Hepatocyte (in vitro differentiated cells): ENCODE data around the gene WEE2. TPM values are rescaled to one million over a fixed set of nuclear protein-coding genes. Genes with fewer than 3 reads are reported as not detected.
"Not testable (repeated sequence)": the region's sequence is repeated elsewhere in the genome, so short reads cannot be mapped to it uniquely, and the experiment has no call there.

Experiments
- DNase-seq: peaks from one replicate; pipeline ENCODE4 v3.0.0-alpha.2; 2016; ENCODE audit warnings: low spot score
- H2AFZ ChIP-seq: fragments of 200-600 bp; sonication (generic); 2 replicates; pipeline ENCODE4 v1.6.0; 2016; ENCODE audit warnings: antibody characterized with exemption, mild to moderate bottlenecking
- H3K27ac ChIP-seq: fragments of 200-600 bp; sonication (generic); 2 replicates; pipeline ENCODE4 v1.5.1; 2016; ENCODE audit warnings: mild to moderate bottlenecking
- H3K27me3 ChIP-seq: fragments of 200-600 bp; sonication (generic); 2 replicates; pipeline ENCODE4 v1.6.1; 2016
- H3K36me3 ChIP-seq: fragments of 200-600 bp; sonication (generic); replicated peaks from 2 replicates; pipeline ENCODE4 v1.5.1; 2016; ENCODE audit warnings: low read depth; ENCODE audit not compliant: insufficient read depth
- H3K4me1 ChIP-seq: fragments of 200-600 bp; sonication (generic); 2 replicates; pipeline ENCODE4 v1.5.1; 2016; ENCODE audit warnings: mild to moderate bottlenecking, moderate library complexity; ENCODE audit not compliant: insufficient read depth
- H3K4me2 ChIP-seq: fragments of 200-600 bp; sonication (generic); 2 replicates; pipeline ENCODE4 v1.6.0; 2016
- H3K4me3 ChIP-seq: fragments of 200-600 bp; sonication (generic); 2 replicates; pipeline ENCODE4 v1.5.1; 2016; ENCODE audit warnings: mild to moderate bottlenecking
- H3K79me2 ChIP-seq: fragments of 200-600 bp; sonication (generic); 2 replicates; pipeline ENCODE4 v1.6.0; 2017; ENCODE audit warnings: mild to moderate bottlenecking
- H3K9me2 ChIP-seq: fragments of 200-600 bp; sonication (generic); replicated peaks from 2 replicates; pipeline ENCODE4 v1.6.0; 2017; ENCODE audit warnings: mild to moderate bottlenecking; ENCODE audit not compliant: insufficient read depth
- H3K9me3 ChIP-seq: fragments of 200-600 bp; sonication (generic); 2 replicates; pipeline ENCODE4 v1.5.1; 2016; ENCODE audit warnings: low read depth, mild to moderate bottlenecking
- H4K20me1 ChIP-seq: fragments of 200-600 bp; sonication (generic); 2 replicates; pipeline ENCODE4 v1.6.0; 2016; ENCODE audit warnings: mild to moderate bottlenecking; ENCODE audit not compliant: insufficient read depth, poor library complexity, severe bottlenecking
- EZH2 ChIP-seq: fragments of 200-600 bp; sonication (generic); IDR thresholded peaks from 2 replicates; pipeline ENCODE4 v1.6.1; 2016; ENCODE audit warnings: antibody characterized with exemption, mild to moderate bottlenecking, borderline replicate concordance
- EZH2phosphoT487 ChIP-seq: fragments of 200-600 bp; sonication (generic); IDR thresholded peaks from one replicate; pipeline ENCODE4 v1.6.1; 2018; ENCODE audit warnings: antibody characterized with exemption, mild to moderate bottlenecking, low read depth, moderate library complexity; ENCODE audit not compliant: unreplicated experiment, severe bottlenecking
- WGBS: methylation state at CpG from one replicate; pipeline ENCODE4 v1.1.6; 2016; ENCODE audit warnings: low lambda C conversion rate; ENCODE audit errors: missing lambda C conversion rate; 5-methylcytosine and 5-hydroxymethylcytosine counted together
- polyA plus RNA-seq: library from polyadenylated mRNA; unstranded; fragments of >200 nt; fragmentation: Nextera tagmentation; extraction: Ambion mirVana; gene quantifications from 2 replicates; pipeline ENCODE4 v1.2.1, GENCODE V29; 2016
- small RNA-seq: library from RNA; depleted of rRNA; stranded (forward); fragments of <200 nt; gene quantifications from one replicate; pipeline ENCODE3, GENCODE V24; 2014
- total RNA-seq: library from RNA; depleted of rRNA; stranded (reverse); fragments of >200 nt; gene quantifications from 2 replicates; pipeline ENCODE4 v1.2.3, GENCODE V29; 2014
- TF ChIP-seq, protein P1 (sequence below): fragments of 200-600 bp; sonication (generic); IDR thresholded peaks from 2 replicates; pipeline ENCODE4 v1.5.1; 2016; ENCODE audit warnings: antibody characterized with exemption, mild to moderate bottlenecking; ENCODE audit not compliant: poor library complexity

Gene WEE2
- total and polyA plus RNA-seq, 2 experiments from 2014 or later = 0.89 to 3.6 TPM

DNA sequence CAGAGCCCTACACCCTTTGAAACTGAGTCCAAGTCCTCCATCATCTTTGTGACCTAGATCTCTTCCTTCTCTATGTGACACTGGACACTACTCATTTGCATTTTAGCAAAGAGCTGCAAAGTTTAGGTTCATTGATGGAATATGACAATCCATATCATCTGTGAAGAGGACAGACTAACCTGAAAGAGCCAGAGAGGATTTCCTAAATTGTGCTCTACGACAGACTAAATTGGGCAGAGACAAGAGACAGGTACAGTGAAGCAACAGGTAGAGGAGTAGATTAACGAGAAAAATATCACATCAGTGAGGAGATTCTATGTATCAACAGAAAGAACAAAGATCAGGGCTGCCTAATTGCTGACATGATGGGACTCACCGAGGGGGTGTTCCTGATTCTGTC lies 55.6 kb downstream of the WEE2 start, which contains the start of gene TAS2R3:
TAS2R3 (plus strand) TSS at position 301 of the 400 bp plus-strand sequence; CDS start at position 363, 62 bp downstream.
- Histone ChIP-seq H3K36me3 (no peaks in the 10 kb centered on the region), H2AFZ (no peak within 1 kb of the TSS), H3K27ac (no peak within 1 kb of the TSS), H3K27me3 (no peaks in the 10 kb centered on the region), H3K4me3 (no peak within 1 kb of the TSS), H3K79me2 (no peaks in the 10 kb centered on the region), H3K4me2 (no peak within 1 kb of the TSS), H3K4me1 (no peaks in the 10 kb centered on the region), H3K9me3 (no peaks in the 10 kb centered on the region), H4K20me1 (no peaks in the 10 kb centered on the region), H3K9me2 (no peaks in the 10 kb centered on the region)
- no peak for DNase-seq
- TF ChIP-seq EZH2phosphoT487 = no peak
- no peak for TF ChIP-seq EZH2
- TF ChIP-seq, protein P1, sequence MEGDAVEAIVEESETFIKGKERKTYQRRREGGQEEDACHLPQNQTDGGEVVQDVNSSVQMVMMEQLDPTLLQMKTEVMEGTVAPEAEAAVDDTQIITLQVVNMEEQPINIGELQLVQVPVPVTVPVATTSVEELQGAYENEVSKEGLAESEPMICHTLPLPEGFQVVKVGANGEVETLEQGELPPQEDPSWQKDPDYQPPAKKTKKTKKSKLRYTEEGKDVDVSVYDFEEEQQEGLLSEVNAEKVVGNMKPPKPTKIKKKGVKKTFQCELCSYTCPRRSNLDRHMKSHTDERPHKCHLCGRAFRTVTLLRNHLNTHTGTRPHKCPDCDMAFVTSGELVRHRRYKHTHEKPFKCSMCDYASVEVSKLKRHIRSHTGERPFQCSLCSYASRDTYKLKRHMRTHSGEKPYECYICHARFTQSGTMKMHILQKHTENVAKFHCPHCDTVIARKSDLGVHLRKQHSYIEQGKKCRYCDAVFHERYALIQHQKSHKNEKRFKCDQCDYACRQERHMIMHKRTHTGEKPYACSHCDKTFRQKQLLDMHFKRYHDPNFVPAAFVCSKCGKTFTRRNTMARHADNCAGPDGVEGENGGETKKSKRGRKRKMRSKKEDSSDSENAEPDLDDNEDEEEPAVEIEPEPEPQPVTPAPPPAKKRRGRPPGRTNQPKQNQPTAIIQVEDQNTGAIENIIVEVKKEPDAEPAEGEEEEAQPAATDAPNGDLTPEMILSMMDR = no peak
- 99% methylated on average over 3 of the region's 3 CpGs for WGBS

DNA sequence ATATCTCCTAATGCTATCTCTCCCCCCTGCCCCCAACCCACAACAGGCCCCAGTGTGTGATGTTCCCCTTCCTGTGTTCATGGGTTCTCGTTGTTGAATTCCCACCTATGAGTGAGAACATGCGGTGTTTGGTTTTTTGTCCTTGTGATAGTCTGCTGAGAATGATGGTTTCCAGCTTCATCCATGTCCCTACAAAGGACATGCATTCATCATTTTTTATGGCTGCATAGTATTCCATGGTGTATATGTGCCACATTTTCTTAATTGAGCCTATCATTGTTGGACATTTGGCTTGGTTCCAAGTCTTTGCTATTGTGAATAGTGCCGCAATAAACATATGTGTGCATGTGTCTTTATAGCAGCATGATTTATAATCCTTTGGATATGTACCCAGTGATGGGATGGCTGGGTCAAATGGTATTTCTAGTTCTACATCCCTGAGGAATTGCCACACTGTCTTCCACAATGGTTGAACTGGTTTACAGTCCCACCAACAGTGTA lies 62.0 kb downstream of the WEE2 start:
- not testable (repeated sequence) for H3K36me3 ChIP-seq, H4K20me1 ChIP-seq, H3K4me1 ChIP-seq, H3K79me2 ChIP-seq, H3K4me3 ChIP-seq, H3K9me3 ChIP-seq, H3K27me3 ChIP-seq, H3K4me2 ChIP-seq, DNase-seq, H2AFZ ChIP-seq, H3K27ac ChIP-seq, H3K9me2 ChIP-seq
- 93% methylated on average over 3 of the region's 3 CpGs for WGBS

DNA sequence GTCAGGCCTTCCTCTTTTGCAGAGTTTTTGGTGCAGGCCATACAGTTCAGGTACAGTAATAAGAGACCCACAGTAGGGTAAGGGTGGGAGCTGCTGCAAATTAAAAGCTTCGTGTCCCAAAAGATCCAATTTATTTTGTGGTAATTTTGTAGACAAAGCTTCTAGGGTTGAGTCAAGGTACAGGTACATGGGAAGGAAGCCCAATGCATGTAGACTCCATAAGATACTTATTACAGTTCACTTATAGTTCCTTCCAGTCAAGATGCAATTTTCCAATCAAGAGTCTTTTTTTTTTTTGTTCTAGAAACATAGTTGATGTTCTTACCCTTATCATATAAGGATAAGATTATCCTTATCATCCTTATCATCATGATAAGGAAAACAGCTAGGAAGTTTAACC lies 68.2 kb downstream of the WEE2 start, which contains the start of gene TAS2R4:
TAS2R4 (plus strand) TSS at position 301 of the 400 bp plus-strand sequence. CDS start 1,815 bp downstream, outside the sequence.
- no peaks in the 10 kb centered on the region for H4K20me1 ChIP-seq
- DNase-seq = no peak
- H3K79me2 ChIP-seq = no peaks in the 10 kb centered on the region
- H3K4me2 ChIP-seq = no peak within 1 kb of the TSS
- WGBS = 97% methylated on average over 1 of the region's 1 CpG
- no peak for TF ChIP-seq EZH2phosphoT487
- TF ChIP-seq, protein P1 = no peak
- no peak for TF ChIP-seq EZH2
- H2AFZ ChIP-seq = no peak within 1 kb of the TSS
- H3K4me3 ChIP-seq = no peak within 1 kb of the TSS
- H3K4me1 ChIP-seq = no peaks in the 10 kb centered on the region
- no peaks in the 10 kb centered on the region for H3K27me3 ChIP-seq
- no peak within 1 kb of the TSS for H3K27ac ChIP-seq
- H3K9me3 ChIP-seq = no peaks in the 10 kb centered on the region
- no peaks in the 10 kb centered on the region for H3K36me3 ChIP-seq
- no peaks in the 10 kb centered on the region for H3K9me2 ChIP-seq

Small RNAs within 50 kb of the gene (small RNA-seq; reads per million reads assigned to genes)
- gene RNU1-82P = not detected

Other genes starting within 250 kb of the WEE2 start
- gene AGK, start 156.9 kb upstream of the WEE2 start, total RNA-seq = 21.2 and 27.1 TPM in 2 replicates
- gene AGK, start 156.9 kb upstream of the WEE2 start, polyA plus RNA-seq = 15.8 and 16.7 TPM in 2 replicates
- gene DENND11, start 6.2 kb upstream of the WEE2 start, total RNA-seq = 29.1 and 29.5 TPM in 2 replicates
- gene DENND11, start 6.2 kb upstream of the WEE2 start, polyA plus RNA-seq = 4.0 and 5.6 TPM in 2 replicates
- gene SSBP1, start 30.0 kb downstream of the WEE2 start, total RNA-seq = 153 and 186 TPM in 2 replicates
- 212 and 220 TPM in 2 replicates for gene SSBP1, start 30.0 kb downstream of the WEE2 start, polyA plus RNA-seq
- 0.87 and 1.3 TPM in 2 replicates for gene TAS2R3, start 55.7 kb downstream of the WEE2 start, total RNA-seq
- gene TAS2R3, start 55.7 kb downstream of the WEE2 start, polyA plus RNA-seq = not detected in 2 replicates
- 1.9 and 2.6 TPM in 2 replicates for gene TAS2R4, start 68.3 kb downstream of the WEE2 start, total RNA-seq
- not detected in 2 replicates for gene TAS2R4, start 68.3 kb downstream of the WEE2 start, polyA plus RNA-seq
- gene TAS2R5, start 81.9 kb downstream of the WEE2 start, total RNA-seq = 4.4 and 5.1 TPM in 2 replicates
- 1.5 and 1.6 TPM in 2 replicates for gene TAS2R5, start 81.9 kb downstream of the WEE2 start, polyA plus RNA-seq
- gene PRSS37, start 133.1 kb downstream of the WEE2 start, total RNA-seq = not detected in 2 replicates
- 0.13 TPM in 1 of 2 replicates, not detected in the other for gene PRSS37, start 133.1 kb downstream of the WEE2 start, polyA plus RNA-seq
- gene OR9A4, start 208.0 kb downstream of the WEE2 start, total RNA-seq = not detected in 2 replicates
- not detected in 2 replicates for gene OR9A4, start 208.0 kb downstream of the WEE2 start, polyA plus RNA-seq
- not detected in 2 replicates for gene CLEC5A, start 238.6 kb downstream of the WEE2 start, total RNA-seq
- not detected in 2 replicates for gene CLEC5A, start 238.6 kb downstream of the WEE2 start, polyA plus RNA-seq